ENCODE measurements around the gene CACNA1C.
A peak's percentile ranks its signal among the peaks of the same experiment; 100 is the strongest.

Gene CACNA1C

GRCh38 chr12:2334271-2334670 lies 281.5 kb downstream of the CACNA1C start:
- H3K27ac ChIP-seq (ENCODE audit: low read depth, low read length), result no peak overlapping the region
- H3K4me1 ChIP-seq (ENCODE audit: control insufficient read depth, insufficient read depth, low read length, unreplicated experiment), result peaks cover 57% of the 10 kb centered on the region
- H3K27me3 ChIP-seq (ENCODE audit: insufficient read depth, low read length), result no peaks in the 10 kb centered on the region
- no peaks in the 10 kb centered on the region for H3K36me3 ChIP-seq (ENCODE audit: insufficient read depth, low read length)
- H3K4me3 ChIP-seq (ENCODE audit: low read depth, low read length), result no peak overlapping the region
- no peaks in the 10 kb centered on the region for H3K79me2 ChIP-seq (ENCODE audit: control insufficient read depth, insufficient read depth, low read length, unreplicated experiment)
- no peak overlapping the region for H2AFZ ChIP-seq (ENCODE audit: low read length, unreplicated experiment)

GRCh38 chr12:2334689-2335088 lies 281.9 kb downstream of the CACNA1C start:
- no peak overlapping the region for H2AFZ ChIP-seq (ENCODE audit: low read length, unreplicated experiment)
- no peak overlapping the region for H3K4me3 ChIP-seq (ENCODE audit: low read depth, low read length)
- no peaks in the 10 kb centered on the region for H3K36me3 ChIP-seq (ENCODE audit: insufficient read depth, low read length)
- H3K27ac ChIP-seq (ENCODE audit: low read depth, low read length), result no peak overlapping the region
- no peaks in the 10 kb centered on the region for H3K27me3 ChIP-seq (ENCODE audit: insufficient read depth, low read length)
- H3K79me2 ChIP-seq (ENCODE audit: control insufficient read depth, insufficient read depth, low read length, unreplicated experiment), result no peaks in the 10 kb centered on the region
- peaks cover 62% of the 10 kb centered on the region for H3K4me1 ChIP-seq (ENCODE audit: control insufficient read depth, insufficient read depth, low read length, unreplicated experiment)

DNA sequence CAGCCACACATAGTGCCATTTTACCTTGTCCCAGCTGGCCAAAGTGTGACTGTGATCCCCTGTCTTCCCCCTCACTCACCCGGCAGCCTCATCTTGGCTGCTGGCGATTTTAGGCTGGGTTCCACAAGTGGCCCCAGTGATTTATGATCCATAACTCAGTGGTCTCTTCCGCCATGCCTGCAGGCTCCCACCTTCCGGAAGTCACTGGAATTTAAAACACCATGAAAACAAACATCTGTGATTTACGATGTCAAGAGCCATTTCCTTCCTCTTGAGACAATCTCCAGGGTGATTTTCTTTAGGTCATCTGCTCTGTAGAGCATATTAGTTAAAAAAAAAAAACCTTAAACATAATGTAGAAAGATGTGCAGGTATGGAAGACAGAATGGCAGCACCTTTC lies 282.3 kb downstream of the CACNA1C start:
- Histone ChIP-seq H3K27me3 (ENCODE audit: insufficient read depth, low read length) (no peaks in the 10 kb centered on the region), H3K36me3 (ENCODE audit: insufficient read depth, low read length) (no peaks in the 10 kb centered on the region), H3K79me2 (ENCODE audit: control insufficient read depth, insufficient read depth, low read length, unreplicated experiment) (no peaks in the 10 kb centered on the region), H3K27ac (ENCODE audit: low read depth, low read length) (no peak overlapping the region), H2AFZ (ENCODE audit: low read length, unreplicated experiment) (no peak overlapping the region), H3K4me3 (ENCODE audit: low read depth, low read length) (no peak overlapping the region), H3K4me1 (ENCODE audit: control insufficient read depth, insufficient read depth, low read length, unreplicated experiment) (peaks cover 64% of the 10 kb centered on the region)

DNA sequence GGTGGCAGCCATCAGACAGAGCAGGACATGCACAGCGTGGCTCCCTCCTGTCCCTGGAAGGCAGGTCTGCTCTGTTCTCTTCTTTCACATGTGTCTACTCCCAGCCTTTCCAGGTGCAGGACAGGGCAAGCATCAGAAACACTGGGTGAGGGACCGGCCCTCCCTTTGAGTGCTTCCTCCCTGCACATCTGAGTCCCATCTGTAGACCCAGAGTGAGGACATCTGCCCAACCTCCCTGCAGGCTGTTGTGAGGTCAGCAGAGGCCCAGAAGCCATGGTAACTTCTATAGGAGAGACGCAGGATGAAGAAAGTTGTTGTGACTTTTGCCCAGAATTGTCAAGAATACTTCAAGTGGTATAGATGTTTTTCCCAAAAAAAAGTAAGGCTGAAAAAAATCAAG lies 282.7 kb downstream of the CACNA1C start:
- peaks cover 64% of the 10 kb centered on the region for H3K4me1 ChIP-seq (ENCODE audit: control insufficient read depth, insufficient read depth, low read length, unreplicated experiment)
- no peaks in the 10 kb centered on the region for H3K36me3 ChIP-seq (ENCODE audit: insufficient read depth, low read length)
- peak overlapping the region; percentile 96 for H3K27ac ChIP-seq (ENCODE audit: low read depth, low read length)
- H3K4me3 ChIP-seq (ENCODE audit: low read depth, low read length), result no peak overlapping the region
- H3K79me2 ChIP-seq (ENCODE audit: control insufficient read depth, insufficient read depth, low read length, unreplicated experiment), result no peaks in the 10 kb centered on the region
- no peaks in the 10 kb centered on the region for H3K27me3 ChIP-seq (ENCODE audit: insufficient read depth, low read length)
- H2AFZ ChIP-seq (ENCODE audit: low read length, unreplicated experiment), result no peak overlapping the region

- Histone ChIP-seq H2AFZ (ENCODE audit: low read length, unreplicated experiment) (no peak overlapping the region), H3K36me3 (ENCODE audit: insufficient read depth, low read length) (no peaks in the 10 kb centered on the region), H3K4me3 (ENCODE audit: low read depth, low read length) (peak overlapping the region; percentile 43; the same call in 1 of the 2 replicates), H3K79me2 (ENCODE audit: control insufficient read depth, insufficient read depth, low read length, unreplicated experiment) (no peaks in the 10 kb centered on the region), H3K27ac (ENCODE audit: low read depth, low read length) (peak overlapping the region; percentile 96), H3K27me3 (ENCODE audit: insufficient read depth, low read length) (no peaks in the 10 kb centered on the region), H3K4me1 (ENCODE audit: control insufficient read depth, insufficient read depth, low read length, unreplicated experiment) (peaks cover 64% of the 10 kb centered on the region)
Observed at GRCh38 chr12:2335916-2336315, 283.1 kb downstream of the CACNA1C start.

DNA sequence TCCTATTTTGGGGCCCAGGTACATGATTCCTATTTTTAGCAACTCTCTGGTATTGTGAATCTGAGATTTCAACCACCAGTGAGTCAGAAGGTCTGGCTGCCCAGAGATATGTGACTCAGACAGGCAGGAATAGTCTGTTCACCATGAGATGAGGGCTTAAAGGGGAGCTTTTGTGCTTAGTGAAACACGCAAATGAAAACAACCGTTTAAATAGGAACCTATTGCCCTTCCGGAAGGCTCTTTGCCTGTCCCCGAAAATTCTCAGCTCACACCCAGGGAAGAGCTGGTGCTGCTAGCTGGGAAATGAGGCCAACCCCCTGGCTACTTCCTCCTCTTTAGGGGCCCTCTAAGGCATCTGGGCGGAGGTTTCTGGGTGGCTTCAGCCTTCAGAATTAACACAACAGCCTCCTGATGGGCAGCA lies 283.6 kb downstream of the CACNA1C start:
- peaks cover 69% of the 10 kb centered on the region for H3K4me1 ChIP-seq (ENCODE audit: control insufficient read depth, insufficient read depth, low read length, unreplicated experiment)
- peak overlapping the region; percentile 96 for H3K27ac ChIP-seq (ENCODE audit: low read depth, low read length)
- H2AFZ ChIP-seq (ENCODE audit: low read length, unreplicated experiment), result peak overlapping the region; percentile 26
- no peaks in the 10 kb centered on the region for H3K79me2 ChIP-seq (ENCODE audit: control insufficient read depth, insufficient read depth, low read length, unreplicated experiment)
- peak overlapping the region; percentile 44; the same call in 1 of the 2 replicates for H3K4me3 ChIP-seq (ENCODE audit: low read depth, low read length)
- H3K27me3 ChIP-seq (ENCODE audit: insufficient read depth, low read length), result no peaks in the 10 kb centered on the region
- H3K36me3 ChIP-seq (ENCODE audit: insufficient read depth, low read length), result no peaks in the 10 kb centered on the region

GRCh38 chr12:2337031-2338010 lies 284.5 kb downstream of the CACNA1C start:
- H3K27me3 ChIP-seq (ENCODE audit: insufficient read depth, low read length), result no peaks in the 10 kb centered on the region
- peak overlapping the region; percentile 44; the same call in 1 of the 2 replicates for H3K4me3 ChIP-seq (ENCODE audit: low read depth, low read length)
- H3K27ac ChIP-seq (ENCODE audit: low read depth, low read length), result peak overlapping the region; percentile 96
- H3K4me1 ChIP-seq (ENCODE audit: control insufficient read depth, insufficient read depth, low read length, unreplicated experiment), result peaks cover 70% of the 10 kb centered on the region
- no peak overlapping the region for H2AFZ ChIP-seq (ENCODE audit: low read length, unreplicated experiment)
- no peaks in the 10 kb centered on the region for H3K36me3 ChIP-seq (ENCODE audit: insufficient read depth, low read length)
- H3K79me2 ChIP-seq (ENCODE audit: control insufficient read depth, insufficient read depth, low read length, unreplicated experiment), result no peaks in the 10 kb centered on the region

GRCh38 chr12:2338381-2338780 lies 285.6 kb downstream of the CACNA1C start:
- no peaks in the 10 kb centered on the region for H3K79me2 ChIP-seq (ENCODE audit: control insufficient read depth, insufficient read depth, low read length, unreplicated experiment)
- H3K36me3 ChIP-seq (ENCODE audit: insufficient read depth, low read length), result no peaks in the 10 kb centered on the region
- no peak overlapping the region for H3K4me3 ChIP-seq (ENCODE audit: low read depth, low read length)
- peaks cover 69% of the 10 kb centered on the region for H3K4me1 ChIP-seq (ENCODE audit: control insufficient read depth, insufficient read depth, low read length, unreplicated experiment)
- H2AFZ ChIP-seq (ENCODE audit: low read length, unreplicated experiment), result no peak overlapping the region
- H3K27me3 ChIP-seq (ENCODE audit: insufficient read depth, low read length), result no peaks in the 10 kb centered on the region
- peak overlapping the region; percentile 51 for H3K27ac ChIP-seq (ENCODE audit: low read depth, low read length)

DNA sequence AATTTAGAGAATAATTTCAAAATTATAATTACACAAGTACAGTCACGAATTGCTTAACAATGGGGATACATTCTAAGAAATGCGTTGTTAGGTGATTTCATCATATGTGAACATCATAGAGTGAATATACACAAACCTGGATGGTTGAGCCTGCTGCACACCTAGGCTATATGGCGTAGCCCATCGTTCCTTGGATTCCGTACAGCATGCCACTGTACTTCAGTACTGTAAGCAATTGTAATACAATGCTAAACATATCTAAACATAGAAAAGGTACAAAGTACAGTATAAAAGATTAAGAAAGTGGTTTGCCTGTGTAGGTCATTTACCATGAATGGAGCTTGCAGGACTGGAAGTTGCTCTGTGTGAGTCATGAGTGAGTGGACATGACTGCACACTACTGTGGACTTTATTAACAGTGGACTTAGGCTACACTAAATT lies 286.2 kb downstream of the CACNA1C start:
- Histone ChIP-seq H3K27ac (ENCODE audit: low read depth, low read length) (peak overlapping the region; percentile 51), H3K36me3 (ENCODE audit: insufficient read depth, low read length) (no peaks in the 10 kb centered on the region), H2AFZ (ENCODE audit: low read length, unreplicated experiment) (no peak overlapping the region), H3K4me1 (ENCODE audit: control insufficient read depth, insufficient read depth, low read length, unreplicated experiment) (peaks cover 65% of the 10 kb centered on the region), H3K27me3 (ENCODE audit: insufficient read depth, low read length) (no peaks in the 10 kb centered on the region), H3K4me3 (ENCODE audit: low read depth, low read length) (no peak overlapping the region), H3K79me2 (ENCODE audit: control insufficient read depth, insufficient read depth, low read length, unreplicated experiment) (no peaks in the 10 kb centered on the region)

- Histone ChIP-seq H3K27ac (ENCODE audit: low read depth, low read length) (peak overlapping the region; percentile 49), H3K4me3 (ENCODE audit: low read depth, low read length) (peak overlapping the region; percentile 13; the same call in 1 of the 2 replicates), H3K79me2 (ENCODE audit: control insufficient read depth, insufficient read depth, low read length, unreplicated experiment) (no peaks in the 10 kb centered on the region), H3K4me1 (ENCODE audit: control insufficient read depth, insufficient read depth, low read length, unreplicated experiment) (peaks cover 52% of the 10 kb centered on the region), H3K36me3 (ENCODE audit: insufficient read depth, low read length) (no peaks in the 10 kb centered on the region), H2AFZ (ENCODE audit: low read length, unreplicated experiment) (peak overlapping the region; percentile 96), H3K27me3 (ENCODE audit: insufficient read depth, low read length) (no peaks in the 10 kb centered on the region)
Observed at GRCh38 chr12:2341051-2341751, 288.4 kb downstream of the CACNA1C start.
